ENCODE measurements around the gene PLEKHH3. TPM values are rescaled to one million over a fixed set of nuclear protein-coding genes. Genes with fewer than 3 reads are reported as not detected.

Gene PLEKHH3
- polyA plus RNA-seq, 1 experiment = 9.1 TPM

DNA sequence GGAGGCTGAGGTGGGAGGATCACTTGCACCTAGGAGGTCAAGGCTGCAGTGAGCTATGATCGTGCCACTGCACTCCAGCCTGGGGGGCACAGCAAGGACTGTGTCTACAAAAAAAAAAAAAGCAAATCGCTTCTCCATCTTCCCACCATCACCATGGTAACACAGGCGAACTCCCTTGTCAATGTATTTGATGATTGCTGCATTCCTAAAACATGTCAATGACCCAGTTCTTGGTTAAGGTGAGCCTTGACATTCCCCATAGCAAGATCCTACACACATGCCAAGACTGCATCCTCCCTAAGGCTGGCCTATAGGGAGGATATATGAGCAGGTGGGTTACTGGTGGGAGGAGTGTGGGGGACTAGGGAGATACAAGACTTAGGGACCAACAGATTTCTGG is 17.7 kb upstream of the PLEKHH3 start:
- no peak for DNase-seq (ENCODE audit: low read depth)
- POLR2A ChIA-PET = interaction anchor here (0.7 kb wide), 1 partner anchor 100 kb away, joined by 4 read pairs; no protein-coding TSS in a partner anchor
- no peak overlapping the region for H3K4me3 ChIP-seq (ENCODE audit: low read depth, low read length)
- peaks cover 30% of the 10 kb centered on the region for H3K36me3 ChIP-seq (ENCODE audit: control insufficient read depth, insufficient read depth, low read length)
- H3K27me3 ChIP-seq (ENCODE audit: control insufficient read depth, insufficient read depth, low read length) = no peaks in the 10 kb centered on the region
- CTCF ChIA-PET = interaction anchor here (3.0 kb wide), 1 partner anchor 15 kb away, joined by 10 read pairs; no protein-coding TSS in a partner anchor
- TF ChIP-seq, protein P1, sequence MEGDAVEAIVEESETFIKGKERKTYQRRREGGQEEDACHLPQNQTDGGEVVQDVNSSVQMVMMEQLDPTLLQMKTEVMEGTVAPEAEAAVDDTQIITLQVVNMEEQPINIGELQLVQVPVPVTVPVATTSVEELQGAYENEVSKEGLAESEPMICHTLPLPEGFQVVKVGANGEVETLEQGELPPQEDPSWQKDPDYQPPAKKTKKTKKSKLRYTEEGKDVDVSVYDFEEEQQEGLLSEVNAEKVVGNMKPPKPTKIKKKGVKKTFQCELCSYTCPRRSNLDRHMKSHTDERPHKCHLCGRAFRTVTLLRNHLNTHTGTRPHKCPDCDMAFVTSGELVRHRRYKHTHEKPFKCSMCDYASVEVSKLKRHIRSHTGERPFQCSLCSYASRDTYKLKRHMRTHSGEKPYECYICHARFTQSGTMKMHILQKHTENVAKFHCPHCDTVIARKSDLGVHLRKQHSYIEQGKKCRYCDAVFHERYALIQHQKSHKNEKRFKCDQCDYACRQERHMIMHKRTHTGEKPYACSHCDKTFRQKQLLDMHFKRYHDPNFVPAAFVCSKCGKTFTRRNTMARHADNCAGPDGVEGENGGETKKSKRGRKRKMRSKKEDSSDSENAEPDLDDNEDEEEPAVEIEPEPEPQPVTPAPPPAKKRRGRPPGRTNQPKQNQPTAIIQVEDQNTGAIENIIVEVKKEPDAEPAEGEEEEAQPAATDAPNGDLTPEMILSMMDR (IDR thresholded peaks at IDR 0.05; ENCODE audit: insufficient read depth, low read depth, low read length) = no peak

DNA sequence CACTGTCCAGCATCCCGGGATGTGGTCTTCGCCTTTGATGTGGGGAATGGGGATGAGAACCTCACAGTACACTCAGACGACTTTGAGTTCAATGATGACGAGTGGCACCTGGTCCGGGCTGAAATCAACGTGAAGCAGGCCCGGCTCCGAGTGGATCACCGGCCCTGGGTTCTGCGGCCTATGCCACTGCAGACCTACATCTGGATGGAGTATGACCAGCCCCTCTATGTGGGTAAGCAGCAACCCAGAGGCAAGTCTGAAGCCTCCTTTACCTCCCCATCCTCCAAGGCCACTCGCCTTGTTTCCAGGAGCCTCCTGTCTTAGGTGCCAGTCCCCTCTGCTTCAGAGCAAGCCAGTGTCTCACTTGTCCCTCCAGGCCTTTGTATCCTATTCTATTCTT is 15.7 kb upstream of the PLEKHH3 start:
- no peak for DNase-seq (ENCODE audit: low read depth)
- ChIA-PET POLR2A (no interaction called here), CTCF (interaction anchor here (1.2 to 3.0 kb wide), 2 partner anchors 13 to 115 kb away, joined by 3 to 10 read pairs; partner anchors contain the start of gene PSMC3IP)
- TF ChIP-seq, protein P1 (IDR thresholded peaks at IDR 0.05; ENCODE audit: insufficient read depth, low read depth, low read length) = no peak
- Histone ChIP-seq H3K27me3 (ENCODE audit: control insufficient read depth, insufficient read depth, low read length) (no peaks in the 10 kb centered on the region), H3K4me3 (ENCODE audit: low read depth, low read length) (no peak overlapping the region), H3K36me3 (ENCODE audit: control insufficient read depth, insufficient read depth, low read length) (peaks cover 41% of the 10 kb centered on the region)

DNA sequence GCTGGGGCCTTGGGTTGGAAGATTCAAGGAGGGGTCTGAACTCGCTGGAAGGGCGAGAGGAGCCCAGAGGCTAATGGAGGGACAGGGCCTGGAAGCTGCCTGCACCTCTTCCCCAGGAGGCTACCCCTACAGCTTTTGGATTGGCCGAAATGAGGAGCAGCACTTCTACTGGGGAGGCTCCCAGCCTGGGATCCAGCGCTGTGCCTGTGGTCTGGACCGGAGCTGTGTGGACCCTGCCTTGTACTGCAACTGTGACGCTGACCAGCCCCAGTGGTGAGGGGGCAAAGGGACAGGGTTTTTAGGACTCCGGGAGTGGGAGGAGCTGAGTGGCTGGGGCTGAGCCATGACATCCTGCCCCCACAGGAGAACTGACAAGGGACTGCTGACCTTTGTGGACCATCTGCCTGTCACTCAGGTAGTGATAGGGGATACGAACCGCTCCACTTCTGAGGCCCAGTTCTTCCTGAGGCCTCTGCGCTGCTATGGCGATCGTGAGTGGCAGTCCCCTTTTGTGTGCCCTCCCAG is 14.3 kb upstream of the PLEKHH3 start:
- Histone ChIP-seq H3K27me3 (ENCODE audit: control insufficient read depth, insufficient read depth, low read length) (no peaks in the 10 kb centered on the region), H3K4me3 (ENCODE audit: low read depth, low read length) (no peak overlapping the region), H3K36me3 (ENCODE audit: control insufficient read depth, insufficient read depth, low read length) (peaks cover 43% of the 10 kb centered on the region)
- POLR2A ChIA-PET = no interaction called here
- CTCF ChIA-PET = no interaction called here
- no peak for DNase-seq (ENCODE audit: low read depth)
- TF ChIP-seq, protein P1 (IDR thresholded peaks at IDR 0.05; ENCODE audit: insufficient read depth, low read depth, low read length) = no peak

DNA sequence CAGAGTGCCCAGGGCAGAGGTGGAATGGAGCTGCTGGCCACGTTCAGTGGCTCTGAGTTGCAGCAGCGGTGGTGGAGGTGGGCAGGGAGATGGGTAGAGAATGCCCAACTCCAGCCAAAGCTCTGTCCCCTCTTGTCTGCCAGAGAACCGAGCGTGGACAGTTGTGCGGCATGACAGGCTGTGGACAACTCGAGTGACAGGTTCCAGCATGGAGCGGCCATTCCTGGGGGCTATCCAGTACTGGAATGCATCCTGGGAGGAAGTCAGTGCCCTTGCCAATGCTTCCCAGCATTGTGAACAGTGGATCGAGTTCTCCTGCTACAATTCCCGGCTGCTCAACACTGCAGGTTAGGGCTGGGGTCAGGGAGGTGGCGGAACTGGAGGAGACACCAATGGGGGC is 13.8 kb upstream of the PLEKHH3 start:
- TF ChIP-seq, protein P1 (IDR thresholded peaks at IDR 0.05; ENCODE audit: insufficient read depth, low read depth, low read length) = no peak
- H3K36me3 ChIP-seq (ENCODE audit: control insufficient read depth, insufficient read depth, low read length) = peaks cover 42% of the 10 kb centered on the region
- DNase-seq (ENCODE audit: low read depth) = no peak
- H3K4me3 ChIP-seq (ENCODE audit: low read depth, low read length) = no peak overlapping the region
- ChIA-PET CTCF (no interaction called here), POLR2A (no interaction called here)
- no peaks in the 10 kb centered on the region for H3K27me3 ChIP-seq (ENCODE audit: control insufficient read depth, insufficient read depth, low read length)

DNA sequence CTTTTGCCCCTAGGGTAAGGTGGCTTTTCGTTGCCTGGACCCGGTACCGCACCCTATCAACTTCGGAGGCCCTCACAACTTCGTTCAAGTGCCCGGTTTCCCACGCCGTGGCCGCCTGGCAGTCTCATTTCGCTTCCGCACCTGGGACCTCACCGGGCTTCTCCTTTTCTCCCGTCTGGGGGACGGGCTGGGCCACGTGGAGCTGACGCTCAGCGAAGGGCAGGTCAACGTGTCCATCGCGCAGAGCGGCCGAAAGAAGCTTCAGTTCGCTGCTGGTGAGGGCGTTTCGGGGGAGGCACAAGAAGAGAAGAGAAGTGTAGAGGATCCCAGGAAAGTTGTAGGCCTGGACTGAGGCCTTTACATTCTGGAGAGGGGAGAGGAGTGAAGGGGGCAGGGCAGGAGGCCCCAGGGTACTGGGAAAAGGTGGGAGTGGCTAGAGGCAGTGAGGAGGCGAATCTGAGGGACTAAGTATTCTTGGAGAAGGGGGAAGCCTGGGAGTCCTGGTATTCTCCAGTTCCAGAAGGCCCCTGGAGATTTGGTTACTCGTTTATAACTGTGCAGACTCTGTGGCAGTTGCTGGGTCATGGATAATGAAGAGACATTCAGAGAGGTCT is 11.0 kb upstream of the PLEKHH3 start:
- Histone ChIP-seq H3K36me3 (ENCODE audit: control insufficient read depth, insufficient read depth, low read length) (peaks cover 43% of the 10 kb centered on the region), H3K4me3 (ENCODE audit: low read depth, low read length) (no peak overlapping the region), H3K27me3 (ENCODE audit: control insufficient read depth, insufficient read depth, low read length) (no peaks in the 10 kb centered on the region)
- TF ChIP-seq, protein P1 (IDR thresholded peaks at IDR 0.05; ENCODE audit: insufficient read depth, low read depth, low read length) = no peak
- CTCF ChIA-PET = no interaction called here
- no peak for DNase-seq (ENCODE audit: low read depth)
- POLR2A ChIA-PET = no interaction called here
